ENCODE data around the gene CNDP2.

DNA sequence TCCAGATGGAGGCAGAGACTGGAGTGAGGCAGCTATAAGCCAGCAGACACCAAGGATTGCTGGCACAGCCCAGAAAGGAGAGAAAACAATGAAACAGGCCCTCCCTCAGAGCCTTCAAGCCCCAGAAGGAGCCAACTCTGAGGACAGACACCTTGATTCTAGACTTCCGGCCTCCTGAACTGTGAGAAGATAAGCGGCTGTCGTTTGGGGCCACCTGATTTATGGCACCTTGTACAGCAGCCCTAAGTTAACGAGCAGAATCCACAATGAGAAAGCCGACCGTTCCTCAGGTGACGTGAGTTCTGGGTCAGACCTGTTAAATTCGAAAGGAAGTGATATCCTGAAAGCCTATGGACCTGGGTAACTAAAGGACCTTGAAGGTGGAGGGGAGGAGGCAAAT, 7.3 kb upstream of the CNDP2 start:
- TF ChIP-seq POLR2AphosphoS5 (IDR thresholded peaks at IDR 0.05; ENCODE audit: borderline replicate concordance, low read depth, low read length) (no peak), EZH2 (IDR thresholded peaks at IDR 0.05) (no peak), FOXP2 (optimal IDR thresholded peaks at IDR 0.05; ENCODE audit: control extremely low read depth, extremely low read length, insufficient read depth) (no peak)

Measured in SK-N-MC (cell line).